Smooth muscle cell of trachea (primary cell): ENCODE measurements around the gene NOL12. TPM values are rescaled to one million over a fixed set of nuclear protein-coding genes. Genes with fewer than 3 reads are reported as not detected.

ENCODE experiments used
- total RNA-seq: library from RNA; depleted of rRNA; stranded (reverse); fragments of >200 nt; gene quantifications from 2 replicates; pipeline ENCODE4 v1.2.1, GENCODE V29; 2014

Gene NOL12, protein sequence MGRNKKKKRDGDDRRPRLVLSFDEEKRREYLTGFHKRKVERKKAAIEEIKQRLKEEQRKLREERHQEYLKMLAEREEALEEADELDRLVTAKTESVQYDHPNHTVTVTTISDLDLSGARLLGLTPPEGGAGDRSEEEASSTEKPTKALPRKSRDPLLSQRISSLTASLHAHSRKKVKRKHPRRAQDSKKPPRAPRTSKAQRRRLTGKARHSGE
- total RNA-seq = 16.0 and 29.7 TPM in 2 replicates

DNA sequence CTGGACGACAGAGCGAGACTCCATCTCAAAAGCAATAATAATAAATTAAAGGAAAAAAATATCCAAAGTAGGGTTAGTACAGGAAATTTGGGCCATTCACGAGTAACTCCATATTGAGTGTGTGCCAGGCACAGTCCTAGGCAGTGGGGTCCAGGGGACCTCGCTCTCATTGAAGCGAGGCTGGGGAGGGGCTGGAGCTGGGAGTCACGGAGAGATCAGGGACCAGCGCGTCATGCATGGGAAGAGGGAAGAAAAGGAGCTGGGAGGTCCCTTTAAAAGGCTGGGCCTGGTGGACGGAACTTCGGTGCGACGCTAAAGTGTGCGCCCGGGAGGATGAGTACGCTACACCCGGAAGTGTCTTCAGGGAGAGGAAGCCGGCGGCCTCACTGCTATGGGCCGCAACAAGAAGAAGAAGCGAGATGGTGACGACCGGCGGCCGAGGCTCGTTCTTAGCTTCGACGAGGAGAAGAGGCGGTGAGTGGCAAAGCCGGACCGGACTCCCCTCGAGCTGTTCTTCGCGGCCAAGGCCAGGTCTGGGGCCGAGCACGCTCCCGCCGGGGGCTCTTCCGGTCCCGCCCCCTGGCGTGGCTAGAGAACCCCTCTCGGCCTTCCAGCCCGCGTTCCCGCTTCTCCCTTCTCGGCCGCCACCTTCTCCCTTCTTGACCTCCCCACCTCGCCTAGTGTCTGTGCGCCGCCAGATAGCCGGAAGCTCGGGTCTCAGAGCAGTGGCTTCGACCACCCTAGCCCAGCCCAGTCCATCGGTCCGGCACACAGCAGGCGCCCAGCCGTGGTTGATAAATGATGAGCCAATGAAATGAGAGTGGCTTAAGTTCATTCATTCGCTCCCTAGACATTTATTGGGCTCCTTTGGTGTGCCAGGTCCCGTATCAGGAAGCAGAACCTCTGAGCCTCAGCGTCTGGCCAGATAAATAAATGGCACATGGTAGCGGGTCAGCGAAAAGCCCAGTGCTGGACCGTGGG, at the start of gene NOL12:
Gene NOL12, plus strand, starts transcription at position 342 of the 981 bp plus-strand sequence. Its CDS starts 50 bp downstream, at position 392.

DNA sequence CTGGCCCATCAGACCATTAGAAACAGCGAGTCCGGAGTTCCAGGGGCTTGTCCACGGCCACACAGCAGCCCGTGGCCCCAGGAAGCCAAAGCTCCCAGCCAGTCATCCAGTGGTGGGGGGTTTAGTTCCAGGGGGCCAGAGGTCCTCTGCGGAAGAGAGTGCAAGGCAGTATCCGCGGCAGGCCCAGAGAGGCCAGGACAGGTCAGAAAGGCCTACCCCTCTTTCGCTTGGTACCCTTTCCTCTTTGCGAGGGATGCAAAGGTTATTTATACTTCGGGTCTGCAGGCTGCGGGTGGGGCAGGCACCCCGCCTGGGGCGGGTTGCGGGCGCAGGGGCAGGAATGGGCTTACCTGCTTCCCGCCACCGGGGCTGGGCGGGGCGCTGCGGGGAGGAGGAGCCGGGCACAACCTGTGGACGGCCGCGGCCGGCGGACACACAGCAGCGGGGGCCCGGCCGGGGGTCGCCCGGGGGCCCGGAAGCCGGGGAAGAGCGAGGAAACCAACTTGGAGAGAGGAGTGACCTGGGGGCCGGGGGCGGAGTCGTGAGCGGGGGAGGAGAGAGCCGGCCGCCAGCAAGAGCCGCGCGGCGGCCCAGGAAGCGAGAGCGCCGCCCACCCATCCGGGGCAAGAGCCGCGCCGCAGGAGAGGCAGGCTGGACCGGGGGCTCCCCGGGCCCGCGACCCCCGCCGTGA, 46.9 kb upstream of the NOL12 start, which contains the start of gene SH3BP1:
Gene SH3BP1, plus strand, starts transcription at position 600 of the 691 bp plus-strand sequence. CDS start 119 bp downstream, outside the sequence.

DNA sequence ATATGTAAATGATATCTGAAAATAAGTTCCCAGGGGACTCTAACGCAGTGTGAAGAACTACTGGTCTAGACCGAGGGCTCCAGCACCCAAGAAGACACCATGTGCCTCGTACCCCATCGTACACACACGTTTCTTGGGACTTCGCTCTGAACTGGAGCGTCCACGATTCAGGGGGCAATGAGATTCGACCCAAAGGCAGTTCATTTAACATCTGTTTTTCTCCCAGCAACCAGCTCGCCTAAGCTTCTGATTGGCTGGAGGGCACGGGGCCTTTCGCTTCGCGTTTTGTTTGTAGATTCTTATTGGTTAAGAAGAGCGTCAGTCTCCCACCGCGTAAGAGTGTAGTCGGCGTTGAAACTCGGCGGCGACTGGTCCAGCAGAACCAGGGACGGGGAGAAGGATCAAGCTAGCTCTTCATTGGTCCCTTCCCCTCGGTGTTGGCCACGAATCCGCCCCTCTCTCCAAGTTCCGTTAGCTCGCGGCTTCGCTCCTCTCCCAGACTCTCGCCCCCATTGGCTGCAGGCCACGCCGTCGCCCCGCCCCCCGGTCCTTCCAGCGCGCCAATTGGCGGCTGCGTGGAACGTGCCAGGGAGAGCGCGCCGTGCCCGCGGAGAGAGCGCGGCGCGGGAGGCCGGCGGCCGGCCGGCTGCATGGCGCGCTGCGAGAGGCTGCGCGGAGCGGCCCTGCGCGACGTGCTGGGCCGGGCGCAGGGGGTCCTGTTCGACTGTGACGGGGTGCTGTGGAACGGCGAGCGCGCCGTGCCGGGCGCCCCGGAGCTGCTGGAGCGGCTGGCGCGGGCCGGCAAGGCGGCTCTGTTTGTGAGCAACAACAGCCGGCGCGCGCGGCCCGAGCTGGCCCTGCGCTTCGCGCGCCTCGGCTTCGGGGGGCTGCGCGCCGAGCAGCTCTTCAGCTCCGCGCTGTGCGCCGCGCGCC, 27.7 kb upstream of the NOL12 start, which contains the start of gene PDXP:
Gene PDXP, plus strand, starts transcription at position 591 of the 933 bp plus-strand sequence. Its CDS starts 60 bp downstream, at position 651.

DNA sequence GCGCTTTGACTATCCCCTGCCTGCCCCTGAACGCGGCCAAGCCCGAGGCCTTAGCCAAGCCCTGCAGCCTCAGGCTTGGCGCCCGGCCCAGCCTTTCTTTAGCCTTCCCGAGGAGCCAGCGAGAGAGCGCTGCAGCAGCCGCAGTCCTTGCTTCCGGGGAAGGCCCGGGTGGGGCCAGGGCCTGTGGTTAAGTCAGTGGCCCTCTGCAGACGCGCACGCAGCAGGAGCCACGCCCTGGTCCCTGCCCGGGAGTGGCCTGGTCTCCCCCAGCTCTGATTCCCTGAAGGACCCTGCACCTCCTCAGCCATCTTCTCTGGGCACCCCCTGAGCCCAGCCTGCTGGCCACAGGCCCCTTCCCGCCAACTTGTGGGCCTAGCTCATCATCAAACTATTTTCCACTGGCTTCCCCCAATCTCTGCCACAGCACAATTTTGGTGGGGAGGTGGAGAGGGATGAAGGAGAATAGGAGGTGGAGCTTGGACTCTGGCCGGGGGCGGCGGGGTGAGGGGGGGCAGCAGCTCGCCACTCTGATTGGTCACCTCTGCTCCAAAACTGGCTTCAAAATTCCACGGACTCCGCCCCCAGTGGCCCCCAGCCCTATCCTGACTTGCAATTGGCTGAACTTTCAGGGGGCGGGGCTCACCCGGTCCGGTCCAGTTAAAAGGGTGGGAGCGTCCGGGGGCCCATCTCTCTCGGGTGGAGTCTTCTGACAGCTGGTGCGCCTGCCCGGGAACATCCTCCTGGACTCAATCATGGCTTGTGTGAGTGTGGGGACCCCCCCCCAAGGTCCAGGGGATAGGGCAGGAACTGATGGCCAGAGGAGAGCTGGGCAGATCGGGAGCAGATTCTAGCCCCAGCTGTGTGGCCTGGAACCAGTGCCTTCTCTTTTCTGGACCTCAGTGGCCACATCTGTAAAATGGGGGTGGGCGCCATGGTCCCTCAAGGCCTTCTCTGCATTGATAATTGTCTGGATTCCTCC, 10.9 kb upstream of the NOL12 start, which contains the start of gene LGALS1:
Gene LGALS1, plus strand, starts transcription at position 686 of the 979 bp plus-strand sequence. Its CDS starts 67 bp downstream, at position 753.

DNA sequence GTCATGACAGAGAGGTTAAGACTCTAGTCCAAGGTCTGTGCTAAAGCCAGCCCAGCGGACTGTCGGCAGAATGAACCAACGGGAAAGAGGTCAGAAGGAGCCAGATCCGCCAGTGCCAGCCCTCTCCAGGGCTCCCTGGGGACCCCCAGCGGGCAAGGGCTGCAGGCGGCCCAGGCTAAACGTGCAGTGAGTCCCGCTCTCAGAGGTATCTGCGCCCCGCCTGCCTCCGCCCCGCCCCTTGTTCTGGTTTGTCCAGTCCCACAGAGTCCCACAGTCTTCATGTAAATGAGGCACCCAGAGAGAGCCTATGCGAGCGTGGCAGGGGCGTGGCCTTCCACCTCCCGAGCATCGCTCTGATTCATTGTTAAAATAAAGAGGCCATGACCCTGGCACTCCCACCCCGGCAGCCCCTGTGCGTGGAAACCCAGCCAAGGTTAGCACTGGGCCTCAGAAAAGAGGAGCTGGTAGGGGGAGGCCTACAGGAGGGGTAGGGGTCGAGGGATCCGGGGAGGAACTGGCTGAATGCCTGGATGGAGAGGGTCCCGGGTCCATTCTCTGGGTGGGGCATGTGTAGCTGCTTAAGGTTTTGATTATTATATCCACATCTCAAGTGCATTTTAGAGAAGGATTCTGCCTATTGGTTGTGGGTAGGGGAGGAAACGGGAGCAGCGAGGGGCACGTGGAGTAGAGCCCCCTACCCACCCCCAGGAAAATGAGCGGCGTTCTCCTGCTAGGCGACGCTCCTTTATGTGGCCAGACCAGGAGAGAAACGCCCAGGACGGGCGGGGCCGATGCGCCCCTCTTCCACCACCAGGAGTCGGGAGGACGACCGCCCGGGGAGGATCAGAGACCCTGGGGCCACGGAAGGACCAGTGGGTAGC, 10.8 kb downstream of the NOL12 start, which contains the start of gene TRIOBP:
Gene TRIOBP, plus strand, starts transcription at position 392 of the 881 bp plus-strand sequence. CDS start 4,318 bp downstream, outside the sequence.

Other genes starting within 250 kb of the NOL12 start
- 0.33 and 1.5 TPM in 2 replicates for gene MFNG, start 200.0 kb upstream of the NOL12 start, total RNA-seq
- 2.0 and 4.1 TPM in 2 replicates for gene CARD10, start 166.9 kb upstream of the NOL12 start, total RNA-seq
- 12.4 and 22.0 TPM in 2 replicates for gene CDC42EP1, start 125.9 kb upstream of the NOL12 start, total RNA-seq
- not detected in 2 replicates for gene LGALS2, start 106.3 kb upstream of the NOL12 start, total RNA-seq
- 52.3 and 53.2 TPM in 2 replicates for gene GGA1, start 77.5 kb upstream of the NOL12 start, total RNA-seq
- gene SH3BP1, start 46.7 kb upstream of the NOL12 start, total RNA-seq = 11.5 and 11.7 TPM in 2 replicates
- gene PDXP, start 27.6 kb upstream of the NOL12 start, total RNA-seq = 6.4 and 9.1 TPM in 2 replicates
- gene LGALS1, start 10.7 kb upstream of the NOL12 start, total RNA-seq = 5,552 and 9,643 TPM in 2 replicates
- gene TRIOBP, start 10.7 kb downstream of the NOL12 start, total RNA-seq = 296 and 339 TPM in 2 replicates
- 27.5 and 27.6 TPM in 2 replicates for gene GCAT, start 121.6 kb downstream of the NOL12 start, total RNA-seq
- gene GALR3, start 137.0 kb downstream of the NOL12 start, total RNA-seq = not detected in 2 replicates
- 25.0 and 36.7 TPM in 2 replicates for gene ANKRD54, start 158.0 kb downstream of the NOL12 start, total RNA-seq
- gene EIF3L, start 163.1 kb downstream of the NOL12 start, total RNA-seq = 313 and 409 TPM in 2 replicates
- gene MICALL1, start 220.0 kb downstream of the NOL12 start, total RNA-seq = 16.7 and 27.3 TPM in 2 replicates